SK-N-DZ (cell line): ENCODE data around the gene BIRC5.

Experiments
- DNase-seq: peaks from one replicate; pipeline ENCODE4 v3.0.0-alpha.2; 2015; ENCODE audit warnings: low spot score
- small RNA-seq, 2 experiments: library from RNA; depleted of rRNA; stranded (forward); fragments of <200 nt; gene quantifications; one replicate each; pipeline ENCODE3, GENCODE V24; 2014

BIRC5 gene

DNA sequence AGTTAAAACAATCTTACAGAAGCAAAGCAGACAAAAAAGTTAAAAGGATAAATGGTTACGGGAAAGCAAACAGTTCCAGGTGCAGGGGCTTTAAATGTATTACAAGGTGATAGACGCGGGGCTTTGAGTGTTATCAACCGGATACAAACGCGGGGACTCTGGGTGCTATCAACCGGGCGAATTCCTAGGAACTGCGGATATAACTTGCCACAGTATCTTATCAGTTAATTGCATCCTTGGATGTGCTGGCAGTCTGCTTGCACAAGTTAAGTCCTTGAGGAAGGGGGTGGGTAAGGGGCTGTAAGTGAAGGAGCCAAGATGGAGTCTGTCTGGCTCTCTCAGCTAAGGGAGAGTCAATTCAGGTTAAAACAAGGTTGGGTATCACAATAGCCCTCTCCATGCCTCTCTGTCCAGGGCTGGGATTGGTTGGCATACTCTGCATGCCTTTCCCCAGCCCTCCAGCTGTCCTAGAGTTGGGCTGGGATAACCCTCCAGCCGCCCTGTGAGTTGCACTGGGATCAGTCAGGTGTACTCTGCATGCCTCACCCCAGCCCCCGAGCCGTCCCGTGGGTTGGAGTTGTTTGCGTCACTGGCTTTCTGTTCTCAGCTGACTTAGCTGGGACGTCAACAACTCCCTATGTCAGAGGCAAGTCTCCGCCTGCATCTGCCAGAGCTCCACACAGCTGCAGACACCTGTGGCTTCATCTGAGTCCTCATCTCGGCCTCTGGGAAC is 58.3 kb downstream of the BIRC5 start:
- no peak for DNase-seq

DNA sequence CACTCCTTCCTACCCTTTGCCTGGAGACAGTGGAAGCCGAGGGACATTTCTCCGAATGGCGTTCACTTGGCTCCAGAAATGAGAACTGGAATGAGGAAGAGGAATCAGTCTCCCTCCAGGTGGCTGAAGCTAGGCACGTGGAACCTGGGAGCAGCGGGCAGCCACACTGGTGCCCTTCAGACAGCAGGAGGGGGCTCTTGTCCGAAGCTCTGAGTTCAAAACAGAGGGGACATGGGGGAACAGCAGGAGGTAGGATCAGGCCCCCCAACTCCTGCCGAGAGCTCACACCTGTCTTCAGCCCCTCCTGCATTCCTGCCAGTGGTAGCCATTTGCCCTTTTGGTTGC is 58.8 kb downstream of the BIRC5 start:
- no peak for DNase-seq

DNA sequence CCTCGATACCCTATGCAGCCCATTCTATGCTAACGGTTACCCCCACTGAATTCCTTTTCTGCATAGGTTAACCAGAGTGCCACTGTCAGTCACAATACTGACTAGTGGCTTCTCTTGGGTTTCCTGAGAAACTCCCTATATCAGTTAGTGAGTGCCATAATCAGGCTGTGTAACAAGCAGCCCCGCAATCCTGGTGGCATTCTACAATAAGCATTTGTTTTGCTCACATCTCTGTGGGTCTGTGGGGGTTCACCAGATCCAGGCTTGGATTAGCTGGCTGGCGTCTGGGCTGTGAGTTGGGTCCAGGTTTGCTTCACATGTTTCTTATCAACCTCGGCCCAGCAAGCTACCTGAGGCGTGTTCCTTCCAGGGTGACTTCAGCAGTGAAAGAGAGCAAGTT is 59.8 kb downstream of the BIRC5 start:
- no peak for DNase-seq

Small RNA genes within 50 kb of the gene (small RNA-seq; reads per million reads assigned to genes)
- 0 reads per million in 2 experiments for gene AC087645.1
